Breast epithelium (tissue), 4 donors: Measurements from ENCODE around the gene ATXN1. TPM values are rescaled to one million over a fixed set of nuclear protein-coding genes. Genes with fewer than 3 reads are reported as not detected.

Experiments
- DNase-seq, 2 donors: peaks; one replicate each; pipeline ENCODE4 v3.0.0-alpha.2; 2019; ENCODE audit warnings: low spot score in 2 of 2
- H3K27ac ChIP-seq, 2 donors: fragments of 200-600 bp; sonication (generic) in 1 of 2; one replicate each; pipeline ENCODE4 v1.5.1; 2016 to 2019; ENCODE audit warnings: mild to moderate bottlenecking in 1 of 2
- H3K27me3 ChIP-seq, 2 donors: fragments of 200-600 bp; sonication (generic) in 1 of 2; one replicate each; pipeline versions ENCODE4 v1.5.1 to v1.6.0; 2017 to 2019; ENCODE audit warnings: control low read depth in 1 of 2, mild to moderate bottlenecking in 1 of 2
- H3K36me3 ChIP-seq: fragments of 200-600 bp; one replicate; pipeline ENCODE4 v1.5.1; 2019
- H3K4me1 ChIP-seq, 2 donors: fragments of 200-600 bp; sonication (generic); one replicate each; pipeline ENCODE4 v1.5.1; 2016 to 2019; ENCODE audit warnings: control low read depth in 1 of 2
- H3K4me3 ChIP-seq, 3 donors: fragments of 200-600 bp; sonication (generic); 1 replicate in 2 of 3; 2 replicates in 1 of 3; pipeline ENCODE4 v1.5.1; 2016 to 2019; ENCODE audit warnings: mild to moderate bottlenecking in 3 of 3, moderate library complexity in 2 of 3
- H3K9me3 ChIP-seq, 2 donors: fragments of 200-600 bp; sonication (generic) in 1 of 2; one replicate each; pipeline ENCODE4 v1.5.1; 2016 to 2019; ENCODE audit warnings: control low read depth in 1 of 2
- POLR2A ChIP-seq: fragments of 450-650 bp; IDR thresholded peaks from one replicate; pipeline ENCODE4 v1.6.1; 2016; ENCODE audit warnings: antibody characterized with exemption, mild to moderate bottlenecking, moderate library complexity
- POLR2AphosphoS5 ChIP-seq, 3 donors: sonication (generic); formaldehyde crosslinking; IDR thresholded peaks; one replicate each; pipeline ENCODE4 v1.6.1; 2017; ENCODE audit warnings: antibody characterized with exemption in 3 of 3
- intact Hi-C: fragments of 100-400 bp; cut with DNase I; formaldehyde crosslinking; loops from one replicate; pipeline ENCODE4 v1.15.1; 2023; ENCODE audit warnings: low total_unique reads
- total RNA-seq, 3 donors: library from RNA; depleted of rRNA; stranded (reverse); fragments of >200 nt; gene quantifications; one replicate each; pipeline ENCODE4 v1.1.0, GENCODE V29; 2016
- TF ChIP-seq, protein P1 (sequence below), 3 donors: fragments of 450-650 bp; IDR thresholded peaks; one replicate each; pipeline ENCODE4 v1.5.1; 2016 to 2017; ENCODE audit warnings: antibody characterized with exemption in 3 of 3, mild to moderate bottlenecking in 3 of 3, moderate library complexity in 3 of 3

ATXN1 gene
- total RNA-seq, 3 donors from 2014 or later, result 26.7 to 63.2 (median 37.4) TPM

DNA sequence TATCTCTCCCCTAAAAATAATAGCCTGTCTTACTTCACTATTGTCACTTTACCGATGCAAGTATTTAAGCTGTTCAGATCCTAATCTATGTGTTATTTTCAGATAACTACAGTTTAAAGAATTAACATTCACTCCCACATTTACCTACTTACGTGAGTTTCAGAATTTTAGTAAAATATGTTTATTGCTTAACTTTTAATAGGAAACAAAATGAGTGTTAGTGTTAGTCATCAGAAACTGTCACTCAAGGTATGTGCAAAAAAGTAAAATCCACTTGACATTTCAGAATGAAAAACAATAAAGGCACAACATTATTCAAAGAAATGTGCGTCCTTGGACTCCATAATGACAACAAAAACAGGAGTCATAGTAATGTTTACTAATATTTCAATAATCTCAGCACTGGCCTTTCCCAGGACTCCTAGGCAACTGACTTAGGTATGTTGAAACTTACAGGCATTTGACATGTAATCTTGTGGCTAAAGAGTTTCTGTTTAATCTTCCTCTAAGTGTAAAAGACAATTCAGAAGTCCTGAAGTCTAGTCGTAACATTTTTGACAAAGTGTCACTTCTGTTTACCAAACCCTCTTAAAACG lies 4.5 kb downstream of the ATXN1 start:
- no peaks in the 10 kb centered on the region for H3K9me3 ChIP-seq
- no peaks in the 10 kb centered on the region for H3K36me3 ChIP-seq
- intact Hi-C loops, result no loop called here
- TF ChIP-seq POLR2A (no peak), POLR2AphosphoS5 (IDR thresholded peaks at IDR 0.05) (no peak)
- TF ChIP-seq, protein P1, sequence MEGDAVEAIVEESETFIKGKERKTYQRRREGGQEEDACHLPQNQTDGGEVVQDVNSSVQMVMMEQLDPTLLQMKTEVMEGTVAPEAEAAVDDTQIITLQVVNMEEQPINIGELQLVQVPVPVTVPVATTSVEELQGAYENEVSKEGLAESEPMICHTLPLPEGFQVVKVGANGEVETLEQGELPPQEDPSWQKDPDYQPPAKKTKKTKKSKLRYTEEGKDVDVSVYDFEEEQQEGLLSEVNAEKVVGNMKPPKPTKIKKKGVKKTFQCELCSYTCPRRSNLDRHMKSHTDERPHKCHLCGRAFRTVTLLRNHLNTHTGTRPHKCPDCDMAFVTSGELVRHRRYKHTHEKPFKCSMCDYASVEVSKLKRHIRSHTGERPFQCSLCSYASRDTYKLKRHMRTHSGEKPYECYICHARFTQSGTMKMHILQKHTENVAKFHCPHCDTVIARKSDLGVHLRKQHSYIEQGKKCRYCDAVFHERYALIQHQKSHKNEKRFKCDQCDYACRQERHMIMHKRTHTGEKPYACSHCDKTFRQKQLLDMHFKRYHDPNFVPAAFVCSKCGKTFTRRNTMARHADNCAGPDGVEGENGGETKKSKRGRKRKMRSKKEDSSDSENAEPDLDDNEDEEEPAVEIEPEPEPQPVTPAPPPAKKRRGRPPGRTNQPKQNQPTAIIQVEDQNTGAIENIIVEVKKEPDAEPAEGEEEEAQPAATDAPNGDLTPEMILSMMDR (IDR thresholded peaks at IDR 0.05), result no peak
- no peak overlapping the region for H3K4me3 ChIP-seq
- H3K4me1 ChIP-seq, result peaks cover 0 to 19% of the 10 kb centered on the region in 2 donors
- no peak overlapping the region for H3K27ac ChIP-seq
- no peak for DNase-seq
- H3K27me3 ChIP-seq, result no peaks in the 10 kb centered on the region

DNA sequence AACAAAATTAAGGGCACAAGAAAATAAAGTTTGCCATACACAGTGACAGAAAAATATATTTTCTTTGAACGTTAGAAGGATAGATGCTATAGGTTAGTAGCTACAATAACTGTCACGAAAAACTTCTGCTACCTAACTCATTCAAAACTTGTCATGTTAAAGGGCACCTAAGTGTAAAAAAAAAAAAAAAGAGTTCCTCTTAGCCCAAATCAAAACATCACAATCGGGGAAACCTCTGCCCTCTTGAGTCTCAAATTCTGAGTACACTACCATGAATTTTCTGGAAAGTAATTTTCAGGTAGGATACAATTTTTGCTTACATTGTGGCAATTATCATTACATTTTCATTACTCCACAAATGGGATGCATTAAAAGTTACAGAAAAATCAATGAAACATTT lies 5.7 kb downstream of the ATXN1 start:
- DNase-seq, result no peak
- Histone ChIP-seq H3K4me1 (peaks cover 0 to 19% of the 10 kb centered on the region in 2 donors), H3K27me3 (no peaks in the 10 kb centered on the region), H3K36me3 (no peaks in the 10 kb centered on the region), H3K27ac (no peak overlapping the region), H3K9me3 (no peaks in the 10 kb centered on the region), H3K4me3 (no peak overlapping the region)
- intact Hi-C loops, result no loop called here
- TF ChIP-seq POLR2A (no peak), POLR2AphosphoS5 (IDR thresholded peaks at IDR 0.05) (no peak)
- TF ChIP-seq, protein P1 (IDR thresholded peaks at IDR 0.05), result no peak

DNA sequence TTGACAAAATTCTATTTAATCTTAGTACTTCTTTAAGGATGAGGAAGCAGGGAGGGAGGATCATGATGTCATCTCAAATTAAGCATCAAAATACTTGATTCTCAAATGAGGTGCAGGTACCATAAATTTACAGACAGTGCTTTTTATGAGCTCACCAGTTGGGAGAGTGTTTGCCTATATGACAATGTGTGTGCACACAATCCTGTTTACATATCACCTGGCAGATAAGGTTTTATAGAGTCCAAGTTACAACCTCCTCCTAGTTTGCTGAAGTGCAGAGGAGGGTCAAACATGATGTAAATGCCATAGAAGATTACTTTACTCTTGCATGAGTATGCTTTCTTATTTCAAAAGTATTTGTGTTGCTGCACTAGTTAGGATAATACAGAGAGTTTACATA lies 6.4 kb downstream of the ATXN1 start:
- peak overlapping the region in 1 of 2 donors; percentile 14 for H3K27ac ChIP-seq
- H3K27me3 ChIP-seq, result no peaks in the 10 kb centered on the region
- peaks cover 0 to 19% of the 10 kb centered on the region in 2 donors for H3K4me1 ChIP-seq
- intact Hi-C loops, result no loop called here
- no peaks in the 10 kb centered on the region for H3K36me3 ChIP-seq
- TF ChIP-seq POLR2AphosphoS5 (IDR thresholded peaks at IDR 0.05), result no peak
- TF ChIP-seq, protein P1 (IDR thresholded peaks at IDR 0.05), result no peak
- TF ChIP-seq POLR2A, result no peak
- H3K4me3 ChIP-seq, result no peak overlapping the region
- H3K9me3 ChIP-seq, result no peaks in the 10 kb centered on the region
- no peak for DNase-seq

DNA sequence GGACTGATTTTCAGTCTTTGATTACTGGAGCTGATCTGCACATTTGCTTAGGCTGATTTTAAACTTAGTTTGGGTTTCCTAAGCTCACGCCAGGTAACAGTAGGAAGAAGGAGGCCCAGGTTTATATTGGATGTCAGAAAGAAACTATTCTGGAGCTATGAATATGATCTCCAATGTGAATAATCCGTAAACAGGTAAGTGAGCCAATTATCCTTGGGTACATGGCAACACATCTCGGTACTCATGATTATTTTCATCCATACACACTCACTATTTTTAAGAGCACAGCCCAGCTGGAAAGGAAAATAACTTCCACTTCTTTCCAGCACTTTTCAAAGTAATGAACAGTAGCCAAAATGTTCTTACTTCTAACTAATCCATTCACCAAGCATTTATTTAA lies 7.0 kb downstream of the ATXN1 start:
- intact Hi-C loops, result no loop called here
- peak overlapping the region in 1 of 2 donors; percentile 14 for H3K27ac ChIP-seq

DNA sequence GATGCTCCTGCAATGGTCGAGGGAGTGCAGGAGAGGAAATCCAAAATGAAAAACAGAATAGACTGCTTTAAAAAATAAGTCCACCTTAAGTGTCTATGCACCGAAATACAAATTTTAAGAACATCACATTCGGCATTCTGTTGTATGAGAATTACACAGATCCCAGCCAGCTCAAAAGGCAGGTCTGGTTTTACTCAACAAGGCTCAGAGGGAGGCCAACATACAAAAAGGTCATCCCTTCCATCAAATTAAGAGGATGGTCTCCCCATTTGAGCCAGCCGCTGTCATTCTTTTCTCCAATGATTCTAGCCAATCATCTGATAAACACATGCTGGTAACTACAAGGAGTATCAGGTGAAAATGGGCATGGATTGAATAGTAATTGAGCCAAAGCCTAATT lies 7.9 kb downstream of the ATXN1 start:
- no peaks in the 10 kb centered on the region for H3K36me3 ChIP-seq
- H3K4me3 ChIP-seq, result no peak overlapping the region
- no peaks in the 10 kb centered on the region for H3K27me3 ChIP-seq
- TF ChIP-seq POLR2AphosphoS5 (IDR thresholded peaks at IDR 0.05) (no peak), POLR2A (no peak)
- TF ChIP-seq, protein P1 (IDR thresholded peaks at IDR 0.05), result no peak
- no peaks in the 10 kb centered on the region for H3K9me3 ChIP-seq
- intact Hi-C loops, result no loop called here
- no peak for DNase-seq
- peaks cover 0 to 15% of the 10 kb centered on the region in 2 donors for H3K4me1 ChIP-seq
- no peak overlapping the region for H3K27ac ChIP-seq

More for the DNA sequence above, 7.0 kb downstream of the ATXN1 start:
- Histone ChIP-seq H3K4me3 (no peak overlapping the region), H3K27me3 (no peaks in the 10 kb centered on the region), H3K4me1 (peaks cover 0 to 19% of the 10 kb centered on the region in 2 donors), H3K9me3 (no peaks in the 10 kb centered on the region), H3K36me3 (no peaks in the 10 kb centered on the region)
- no peak for DNase-seq
- TF ChIP-seq, protein P1 (IDR thresholded peaks at IDR 0.05), result no peak
- TF ChIP-seq POLR2AphosphoS5 (IDR thresholded peaks at IDR 0.05), result no peak
- no peak for TF ChIP-seq POLR2A
